ENCODE results near the gene CHD2.

GRCh38 chr15:93001881-93002280 is 101.8 kb downstream of the CHD2 start:
- TF ChIP-seq USF2 (IDR thresholded peaks at IDR 0.05; ENCODE audit: borderline replicate concordance, low read depth, low read length) (no peak), MYB (IDR thresholded peaks at IDR 0.05; ENCODE audit: borderline replicate concordance, low read depth, low read length) (no peak), CTCF (IDR thresholded peaks at IDR 0.05 in 2 of 3, conservative IDR thresholded peaks at IDR 0.05 in 1 of 3; ENCODE audit: control insufficient read depth in 2 of 3, extremely low read depth in 1 of 3, insufficient read depth in 1 of 3, low read depth in 3 of 3, low read length in 3 of 3) (no peak), SREBF2 (IDR thresholded peaks at IDR 0.05; ENCODE audit: low read length) (no peak), ZNF384 (IDR thresholded peaks at IDR 0.05; ENCODE audit: borderline replicate concordance, low read depth, low read length) (no peak), POLR2A (IDR thresholded peaks at IDR 0.05; ENCODE audit: low read depth, low read length) (no peak), YY1 (IDR thresholded peaks at IDR 0.05; ENCODE audit: low read depth, low read length) (no peak), POLR2AphosphoS5 (IDR thresholded peaks at IDR 0.05; ENCODE audit: low read length) (no peak)

Measured in GM12878 (cell line).